HG03565 (cell line): ENCODE data around the gene ASPG.

Experiments
- ATAC-seq: cut with Tn5 transposase; IDR thresholded peaks from one replicate; pipeline ENCODE4 v1.9.1; 2021; ENCODE audit warnings: mild to moderate bottlenecking, moderate library complexity; ENCODE audit not compliant: unreplicated experiment

The ASPG gene

DNA sequence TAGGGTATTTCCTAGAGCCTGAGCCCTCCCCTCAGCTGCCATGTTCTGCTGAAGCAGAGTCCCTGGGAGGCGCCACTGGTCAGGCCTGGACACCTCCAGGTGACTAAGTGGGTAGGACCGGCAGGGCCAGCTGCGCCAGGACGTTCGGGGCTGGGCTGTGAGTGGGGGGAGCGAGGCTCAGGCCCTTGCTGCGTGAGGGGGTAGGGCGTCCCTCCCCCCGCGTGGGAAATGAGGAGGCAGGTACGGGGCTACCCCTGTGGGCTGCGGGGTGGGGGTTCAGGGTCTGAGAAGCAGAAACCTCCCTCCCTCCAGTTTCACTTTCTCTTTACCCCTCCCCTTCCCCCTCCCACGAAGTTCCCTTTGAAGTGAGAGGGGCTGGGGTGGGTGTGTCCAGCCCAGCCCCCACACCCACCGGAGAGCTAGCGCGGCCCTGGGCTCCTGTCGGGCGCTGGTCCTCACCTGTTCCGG is 30.8 kb downstream of the ASPG start:
- no peak for ATAC-seq

DNA sequence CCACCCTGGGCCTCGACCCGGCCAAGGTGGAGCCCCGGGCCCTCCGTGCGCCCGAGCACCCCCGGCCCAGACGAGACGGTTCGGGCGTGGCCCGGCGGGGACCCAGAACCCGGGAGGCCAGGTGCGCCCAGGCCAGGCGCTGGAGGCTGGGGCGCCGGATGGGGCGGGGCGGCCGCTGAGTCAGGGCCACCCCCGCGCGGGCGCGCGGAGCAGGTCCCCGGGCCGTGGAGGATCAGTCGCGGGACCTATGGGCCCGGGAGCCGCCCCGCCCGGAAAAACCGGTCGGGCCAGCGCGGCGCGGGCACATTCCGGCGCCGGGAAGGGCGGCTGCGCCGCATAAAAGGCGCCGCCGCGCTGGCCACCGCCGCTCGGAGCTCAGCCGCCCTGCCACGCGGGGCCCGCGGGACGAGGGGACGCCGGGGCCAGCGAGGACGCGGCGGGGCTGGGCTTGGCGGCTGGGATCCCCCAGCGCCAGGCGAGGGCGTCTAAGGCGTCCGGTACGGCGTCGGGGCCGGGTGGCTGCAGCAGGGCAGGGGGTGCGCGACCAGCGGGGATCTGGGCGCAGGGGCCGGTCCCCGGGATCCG is 31.3 kb downstream of the ASPG start:
- ATAC-seq, result no peak

GRCh38 chr14:104117341-104118005 is 32.0 kb downstream of the ASPG start:
- ATAC-seq, result no peak

GRCh38 chr14:104118006-104118844 is 32.7 kb downstream of the ASPG start:
- ATAC-seq, result no peak

- no peak for ATAC-seq
Measured at GRCh38 chr14:104119119-104119487, 33.6 kb downstream of the ASPG start.

DNA sequence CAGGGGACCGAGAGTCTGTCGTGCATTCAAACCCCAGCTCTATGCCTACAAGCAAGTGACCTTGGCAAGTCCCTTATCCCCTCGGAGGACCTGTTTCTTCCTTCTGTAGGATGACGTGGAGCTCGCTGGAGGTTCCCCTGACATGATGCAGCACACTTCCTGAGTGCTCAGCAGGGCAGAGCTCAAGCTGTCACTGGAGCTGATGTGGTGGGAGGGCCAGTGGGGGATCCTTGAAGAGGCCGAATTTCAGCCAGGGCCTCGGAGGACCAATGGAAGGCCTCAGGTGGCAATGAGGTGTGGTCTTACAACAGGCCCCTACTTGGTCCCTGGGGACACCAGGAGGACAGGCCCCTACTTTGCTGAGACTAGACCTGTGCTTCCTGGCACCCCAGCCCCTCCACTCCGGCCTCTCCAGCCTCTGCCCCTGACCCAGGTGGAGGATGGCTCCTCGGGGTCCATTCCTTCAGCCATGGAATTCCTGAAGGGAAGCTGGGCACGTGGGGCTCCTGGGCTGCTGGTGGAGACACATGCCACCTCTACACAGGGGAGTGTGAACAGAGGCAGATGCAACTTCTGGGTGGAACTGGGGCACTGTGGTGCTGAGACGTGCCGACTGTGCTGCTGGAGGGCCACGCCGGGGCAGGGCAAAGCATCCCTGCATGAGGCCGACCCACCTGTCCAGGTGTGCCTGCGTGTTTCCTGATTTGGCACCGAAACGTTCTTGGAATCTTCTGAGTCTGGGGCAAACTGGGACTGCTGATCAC is 34.2 kb downstream of the ASPG start:
- no peak for ATAC-seq

DNA sequence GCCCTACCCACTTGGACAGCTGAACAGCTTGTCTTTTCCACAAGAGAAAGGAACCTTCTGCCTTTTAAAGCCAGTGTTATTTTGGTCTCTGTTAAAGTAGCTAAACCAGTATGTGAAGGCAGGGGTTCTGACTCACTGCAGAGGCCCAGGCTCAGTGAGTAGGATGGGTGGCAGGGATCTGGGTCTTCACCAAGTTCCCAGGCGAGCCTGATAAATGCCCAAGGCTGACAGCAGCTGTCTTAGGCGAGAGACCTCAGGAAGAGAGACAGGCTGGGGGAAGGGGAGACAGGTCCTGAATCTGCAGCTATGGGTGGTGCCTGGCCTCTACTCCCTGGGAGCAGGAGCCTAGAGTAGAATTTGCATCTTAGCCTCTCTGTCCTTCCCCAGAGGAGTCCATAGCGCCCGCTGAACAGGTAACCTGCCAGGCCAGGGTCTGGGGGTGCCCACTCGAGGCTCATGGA is 34.8 kb downstream of the ASPG start:
- no peak for ATAC-seq

- ATAC-seq, result no peak
Measured at GRCh38 chr14:104121142-104121541, 35.6 kb downstream of the ASPG start.

DNA sequence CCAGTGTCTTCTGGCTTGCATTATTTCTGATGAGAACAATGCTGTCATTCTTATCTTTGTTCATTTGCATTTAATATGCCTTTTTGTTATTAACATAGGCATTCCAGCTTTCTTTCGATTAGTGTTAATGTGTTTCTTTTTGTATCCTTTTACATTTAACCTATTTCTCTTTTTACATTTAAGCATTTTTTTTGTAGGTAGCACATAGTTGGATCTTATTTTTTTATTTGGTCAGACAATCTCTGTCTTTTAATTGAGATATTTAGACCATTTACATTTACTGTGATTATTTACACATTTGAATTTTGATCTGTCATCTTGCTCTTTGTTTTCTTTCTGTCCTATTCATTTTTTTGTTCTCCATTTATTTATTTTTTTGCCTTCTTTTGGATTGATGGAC is 38.4 kb downstream of the ASPG start:
- ATAC-seq, result no peak

- ATAC-seq, result no peak
Measured at GRCh38 chr14:104125011-104125410, 39.5 kb downstream of the ASPG start.

DNA sequence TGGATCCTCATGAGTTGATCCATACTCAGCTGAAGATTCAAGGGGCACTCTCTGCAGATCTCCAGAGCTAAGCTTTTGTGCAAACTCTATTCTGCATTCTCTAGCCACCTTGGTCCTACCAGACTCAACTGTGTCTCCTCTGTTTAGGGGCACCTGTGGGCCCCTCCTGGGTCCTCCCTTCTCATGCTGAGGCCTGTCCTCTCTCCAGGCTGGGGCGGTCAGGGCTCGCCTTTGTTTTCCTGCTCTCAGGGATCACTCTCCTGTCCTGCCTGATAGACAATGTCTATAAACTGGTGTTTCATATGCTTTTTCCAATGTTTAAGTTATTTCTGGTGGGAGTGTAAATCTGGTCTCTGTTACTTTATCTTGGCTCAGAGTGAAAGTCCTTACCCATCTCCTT is 41.3 kb downstream of the ASPG start:
- ATAC-seq, result no peak

DNA sequence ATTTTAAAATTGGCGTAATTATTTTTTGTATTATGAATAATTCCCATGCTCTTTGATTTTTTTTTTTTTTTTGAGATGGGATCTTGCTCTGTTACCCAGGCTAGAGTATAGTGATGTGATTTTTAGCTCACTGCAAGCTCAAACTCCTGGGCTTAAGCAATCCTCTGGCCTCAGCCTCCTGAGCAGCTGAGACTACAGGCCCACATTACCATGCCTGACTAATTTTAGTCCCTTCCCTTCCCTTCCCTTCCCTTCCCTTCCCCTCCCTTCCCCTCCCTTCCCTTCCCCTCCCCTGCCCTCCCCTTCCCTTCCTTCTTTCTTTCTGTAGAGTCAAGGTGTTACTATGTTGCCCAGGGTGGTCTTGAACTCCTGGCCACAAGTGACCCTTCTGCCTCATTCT is 43.5 kb downstream of the ASPG start:
- no peak for ATAC-seq

DNA sequence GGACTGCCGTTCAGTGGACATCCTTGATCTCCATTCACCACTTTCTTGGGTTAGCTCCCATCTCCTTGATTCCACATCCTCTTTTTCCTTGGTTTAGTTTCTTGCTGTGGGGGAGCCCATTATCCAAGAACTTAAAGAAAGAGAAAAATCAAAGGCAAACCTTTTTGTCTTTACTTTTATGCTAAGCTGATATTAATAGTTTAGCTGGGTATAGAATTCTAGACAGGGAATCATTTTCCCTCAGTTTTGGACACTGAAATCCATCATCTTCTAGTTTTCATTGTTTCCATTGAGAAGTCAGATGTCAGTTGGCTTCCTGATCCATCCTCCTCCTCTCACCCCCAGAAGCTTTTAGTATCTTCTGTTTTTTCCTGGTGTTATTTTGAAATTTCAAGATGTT is 44.1 kb downstream of the ASPG start:
- ATAC-seq, result no peak

- no peak for ATAC-seq
Measured at GRCh38 chr14:104130974-104131651, 45.6 kb downstream of the ASPG start.

DNA sequence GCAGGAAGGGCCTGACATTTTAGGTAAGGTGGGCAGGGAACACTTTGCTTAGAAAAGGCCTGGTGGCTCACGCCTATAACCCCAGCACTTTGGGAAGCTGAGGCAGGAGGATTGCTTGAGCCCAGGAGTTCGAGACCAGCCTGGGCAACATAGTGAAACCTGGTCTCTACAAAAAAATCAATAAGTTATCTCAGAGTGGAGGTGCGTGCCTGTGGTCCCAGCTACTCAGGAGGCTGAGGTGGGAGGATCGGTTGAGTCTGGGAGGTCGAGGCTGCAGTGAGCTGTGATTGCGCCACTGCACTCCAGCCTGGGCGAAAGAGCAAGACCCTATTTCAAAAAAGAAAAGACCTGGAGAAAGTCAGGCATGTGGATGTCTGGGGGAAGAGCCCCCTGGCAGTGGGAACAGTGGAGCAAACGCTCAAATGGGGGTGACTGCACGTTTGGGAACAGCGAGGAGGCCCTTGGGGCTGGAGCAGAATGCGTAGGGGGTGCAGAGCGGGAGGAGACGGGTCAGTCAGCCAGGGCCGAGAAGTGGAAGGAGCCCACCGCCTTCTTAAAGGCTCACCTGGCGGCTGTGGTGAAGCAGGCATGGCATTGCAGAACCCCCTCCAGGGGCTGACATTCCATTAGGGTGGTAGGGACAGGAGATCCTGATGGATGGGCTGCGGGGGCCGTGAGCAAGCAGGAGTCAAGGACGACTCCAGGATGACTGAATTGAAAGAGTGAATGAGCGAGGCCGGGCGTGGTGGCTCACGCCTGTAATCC is 46.6 kb downstream of the ASPG start:
- ATAC-seq, result no peak

DNA sequence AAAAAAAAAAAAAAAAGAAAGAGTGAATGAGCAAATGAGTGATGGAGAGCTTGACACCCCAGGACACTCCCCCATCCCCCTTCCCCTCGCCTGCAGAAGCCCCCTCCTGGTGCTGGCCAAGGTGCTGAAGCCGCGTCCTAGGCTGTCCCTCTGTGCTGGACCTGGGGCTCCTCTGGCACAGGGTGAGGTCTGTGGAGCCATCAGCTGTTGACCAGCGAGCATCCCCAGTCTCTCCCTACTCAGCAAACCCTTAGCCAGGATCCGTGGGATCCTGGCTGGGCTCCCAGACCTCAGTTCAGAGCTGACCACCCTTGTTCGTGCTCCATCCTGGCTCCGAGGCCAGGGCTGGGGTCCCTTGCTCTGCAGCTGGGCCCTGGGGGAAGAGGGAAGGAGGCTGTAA is 47.5 kb downstream of the ASPG start:
- ATAC-seq, result no peak

DNA sequence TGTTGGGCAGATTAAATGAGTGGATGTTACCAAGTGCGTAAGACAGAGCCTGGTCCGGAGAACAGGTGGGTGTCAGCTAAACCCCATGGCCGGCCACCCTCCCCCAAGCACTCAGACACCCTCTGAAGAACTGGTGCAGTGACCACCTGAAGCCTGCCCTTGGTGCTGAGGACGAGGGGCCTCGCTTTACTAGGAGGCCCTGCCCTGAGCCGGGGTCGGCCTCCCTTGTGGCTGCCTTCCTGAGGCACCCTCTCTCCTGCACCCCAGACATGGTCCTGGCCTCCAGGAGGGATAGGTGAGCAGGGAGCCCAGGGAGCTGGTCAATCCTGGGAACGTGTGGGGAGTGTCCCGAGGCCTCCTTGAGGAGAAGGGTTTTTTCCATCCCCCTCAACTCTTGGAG is 48.0 kb downstream of the ASPG start:
- ATAC-seq, result no peak

GRCh38 chr14:104134061-104134965 is 48.8 kb downstream of the ASPG start:
- ATAC-seq, result no peak
